DND-41 (cell line): ENCODE data around the gene TP73.

Experiments
- EZH2 ChIP-seq: IDR thresholded peaks from 3 replicates; pipeline ENCODE4 v1.6.1; 2012; ENCODE audit warnings: borderline replicate concordance, low read depth, mild to moderate bottlenecking, moderate library complexity, low read length, inconsistent platforms; ENCODE audit not compliant: severe bottlenecking
- TF ChIP-seq, protein P1 (sequence below): IDR thresholded peaks from 2 replicates; pipeline ENCODE4 v1.5.1; 2012; ENCODE audit warnings: borderline replicate concordance, low read length, moderate library complexity, mild to moderate bottlenecking; ENCODE audit not compliant: poor library complexity, severe bottlenecking; ENCODE audit errors: extremely low read depth

DNA sequence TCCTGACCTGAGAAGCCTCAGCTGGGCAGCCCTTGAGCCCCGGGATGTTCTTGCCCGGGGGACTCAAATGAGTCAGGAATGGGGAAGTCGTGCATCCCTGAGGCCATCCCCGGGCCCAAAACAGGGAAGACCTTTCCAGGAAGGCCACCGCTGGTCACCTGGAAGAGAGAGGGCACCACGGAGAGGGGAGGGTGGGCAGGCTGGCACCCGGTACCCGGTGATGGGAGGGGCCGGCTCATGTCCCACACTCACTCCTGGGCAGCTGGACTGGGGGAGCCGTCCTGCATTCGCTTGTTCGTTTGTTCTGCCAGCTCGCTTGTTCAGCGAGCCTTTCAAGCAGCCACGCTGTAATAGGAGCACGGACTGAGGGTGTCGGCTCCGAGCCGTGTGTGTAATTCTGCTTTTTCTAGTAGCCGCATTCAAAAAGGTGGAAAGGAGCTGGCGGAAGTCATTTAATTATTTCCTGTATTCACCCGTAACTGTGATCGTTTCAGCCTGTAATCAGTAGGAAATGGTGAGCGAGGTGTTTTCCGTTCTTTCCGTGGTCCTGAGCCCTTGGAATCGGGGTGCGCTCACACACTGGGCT is 51.6 kb downstream of the TP73 start:
- TF ChIP-seq, protein P1, sequence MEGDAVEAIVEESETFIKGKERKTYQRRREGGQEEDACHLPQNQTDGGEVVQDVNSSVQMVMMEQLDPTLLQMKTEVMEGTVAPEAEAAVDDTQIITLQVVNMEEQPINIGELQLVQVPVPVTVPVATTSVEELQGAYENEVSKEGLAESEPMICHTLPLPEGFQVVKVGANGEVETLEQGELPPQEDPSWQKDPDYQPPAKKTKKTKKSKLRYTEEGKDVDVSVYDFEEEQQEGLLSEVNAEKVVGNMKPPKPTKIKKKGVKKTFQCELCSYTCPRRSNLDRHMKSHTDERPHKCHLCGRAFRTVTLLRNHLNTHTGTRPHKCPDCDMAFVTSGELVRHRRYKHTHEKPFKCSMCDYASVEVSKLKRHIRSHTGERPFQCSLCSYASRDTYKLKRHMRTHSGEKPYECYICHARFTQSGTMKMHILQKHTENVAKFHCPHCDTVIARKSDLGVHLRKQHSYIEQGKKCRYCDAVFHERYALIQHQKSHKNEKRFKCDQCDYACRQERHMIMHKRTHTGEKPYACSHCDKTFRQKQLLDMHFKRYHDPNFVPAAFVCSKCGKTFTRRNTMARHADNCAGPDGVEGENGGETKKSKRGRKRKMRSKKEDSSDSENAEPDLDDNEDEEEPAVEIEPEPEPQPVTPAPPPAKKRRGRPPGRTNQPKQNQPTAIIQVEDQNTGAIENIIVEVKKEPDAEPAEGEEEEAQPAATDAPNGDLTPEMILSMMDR = no peak
- no peak for TF ChIP-seq EZH2
